Smooth muscle cell (in vitro differentiated cells): ENCODE data around the gene CNTN1. TPM values are rescaled to one million over a fixed set of nuclear protein-coding genes. Genes with fewer than 3 reads are reported as not detected.

Experiments
- DNase-seq: peaks from one replicate; lab custom pipeline; 2025; ENCODE audit not compliant: unreplicated experiment; lab: John Stamatoyannopoulos, UW
- H2AFZ ChIP-seq: fragments of 200-600 bp; sonication (generic); 2 replicates; pipeline ENCODE4 v1.6.0; 2016; ENCODE audit warnings: antibody characterized with exemption, low read depth, mild to moderate bottlenecking
- H3F3A ChIP-seq: fragments of 200-600 bp; sonication (generic); 2 replicates; pipeline ENCODE4 v1.6.0; 2017; ENCODE audit warnings: antibody characterized with exemption, low read depth
- H3K27ac ChIP-seq: fragments of 200-600 bp; sonication (generic); 2 replicates; pipeline ENCODE4 v1.5.1; 2016; ENCODE audit warnings: low read depth, mild to moderate bottlenecking
- H3K27me3 ChIP-seq: fragments of 200-600 bp; sonication (generic); 2 replicates; pipeline ENCODE4 v1.6.1; 2016; ENCODE audit warnings: low read depth, mild to moderate bottlenecking
- H3K36me3 ChIP-seq: fragments of 200-600 bp; sonication (generic); 2 replicates; pipeline ENCODE4 v1.5.1; 2016; ENCODE audit warnings: low read depth
- H3K4me1 ChIP-seq: fragments of 200-600 bp; sonication (generic); 2 replicates; pipeline ENCODE4 v1.5.1; 2016; ENCODE audit warnings: low read depth
- H3K4me2 ChIP-seq: fragments of 200-600 bp; sonication (generic); 2 replicates; pipeline ENCODE4 v1.6.0; 2016; ENCODE audit warnings: mild to moderate bottlenecking
- H3K4me3 ChIP-seq: fragments of 200-600 bp; sonication (generic); 2 replicates; pipeline ENCODE4 v1.5.1; 2016; ENCODE audit warnings: mild to moderate bottlenecking
- H3K79me2 ChIP-seq: fragments of 200-600 bp; sonication (generic); 2 replicates; pipeline ENCODE4 v1.6.0; 2016; ENCODE audit warnings: low read depth, mild to moderate bottlenecking
- H3K9ac ChIP-seq: fragments of 200-600 bp; sonication (generic); 2 replicates; pipeline ENCODE4 v1.6.0; 2016; ENCODE audit warnings: low read depth
- H3K9me3 ChIP-seq: fragments of 200-600 bp; sonication (generic); replicated peaks from 2 replicates; pipeline ENCODE4 v1.5.1; 2016; ENCODE audit warnings: low read depth
- H4K20me1 ChIP-seq: fragments of 200-600 bp; sonication (generic); 2 replicates; pipeline ENCODE4 v1.6.0; 2016; ENCODE audit warnings: low read depth
- CTCF ChIP-seq: fragments of 200-600 bp; sonication (generic); IDR thresholded peaks from 2 replicates; pipeline ENCODE4 v1.5.1; 2017; ENCODE audit warnings: borderline replicate concordance, mild to moderate bottlenecking, antibody characterized with exemption; ENCODE audit not compliant: insufficient read depth, poor library complexity, severe bottlenecking
- WGBS: methylation state at CpG from one replicate; pipeline ENCODE4 v1.1.7; 2016; ENCODE audit warnings: low lambda C conversion rate; 5-methylcytosine and 5-hydroxymethylcytosine counted together
- polyA plus RNA-seq: library from polyadenylated mRNA; unstranded; fragments of >200 nt; fragmentation: Nextera tagmentation; extraction: Ambion mirVana; gene quantifications from 2 replicates; pipeline ENCODE4 v1.2.1, GENCODE V29; 2016
- total RNA-seq: library from RNA; depleted of rRNA; stranded (reverse); fragments of >200 nt; gene quantifications from 2 replicates; pipeline ENCODE4 v1.2.3, GENCODE V29; 2014

The CNTN1 gene
- total and polyA plus RNA-seq, 2 experiments from 2014 or later, result 0.37 to 0.94 TPM

DNA sequence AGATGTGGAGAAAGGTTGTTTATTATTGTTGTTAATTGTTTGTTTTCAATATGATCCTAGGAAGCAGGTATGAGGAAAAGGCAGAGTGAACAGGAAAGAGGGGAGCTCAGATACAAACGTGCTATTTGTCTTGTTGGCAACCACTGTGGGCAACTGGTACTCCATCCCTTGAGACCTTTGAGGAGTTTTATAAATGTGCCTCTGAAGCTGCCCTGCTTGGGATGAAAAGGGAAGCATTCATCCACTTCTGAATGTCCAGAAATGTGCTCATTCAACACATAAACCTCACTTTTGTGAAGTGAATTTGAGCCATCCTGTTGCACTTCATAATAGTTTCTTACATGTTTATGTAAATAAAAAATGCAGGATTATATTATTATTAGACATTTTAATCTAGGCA lies 331.6 kb downstream of the CNTN1 start:
- Histone ChIP-seq H3K36me3 (no peaks in the 10 kb centered on the region), H3K79me2 (no peaks in the 10 kb centered on the region), H3F3A (no peaks in the 10 kb centered on the region), H3K27me3 (no peaks in the 10 kb centered on the region), H2AFZ (no peak overlapping the region), H3K9ac (no peak overlapping the region), H3K9me3 (no peaks in the 10 kb centered on the region), H3K27ac (no peak overlapping the region), H3K4me2 (no peak overlapping the region), H4K20me1 (no peaks in the 10 kb centered on the region), H3K4me3 (no peak overlapping the region), H3K4me1 (no peaks in the 10 kb centered on the region)
- WGBS, result 70% methylated on average over 1 of the region's 1 CpG
- TF ChIP-seq CTCF, result no peak
- no peak for DNase-seq

DNA sequence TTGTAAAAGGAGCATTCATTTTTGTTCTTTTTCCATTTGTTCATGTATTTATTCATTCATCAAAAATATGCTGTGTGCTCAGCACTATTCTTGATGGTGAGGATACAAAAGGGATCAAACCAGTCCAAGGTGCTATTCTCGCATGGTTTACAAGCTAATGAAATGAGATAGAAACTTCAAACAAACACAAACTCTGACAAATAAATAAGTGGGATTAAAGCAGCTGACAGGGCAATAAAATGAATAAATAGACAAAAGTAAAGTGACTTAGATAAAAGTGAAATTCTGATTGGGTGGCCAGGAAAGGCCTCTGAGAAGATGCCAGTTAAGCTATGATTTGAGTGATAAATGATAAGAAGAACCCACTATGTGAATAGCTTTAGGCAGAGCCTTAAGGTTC lies 333.9 kb downstream of the CNTN1 start:
- H3K79me2 ChIP-seq, result no peaks in the 10 kb centered on the region

DNA sequence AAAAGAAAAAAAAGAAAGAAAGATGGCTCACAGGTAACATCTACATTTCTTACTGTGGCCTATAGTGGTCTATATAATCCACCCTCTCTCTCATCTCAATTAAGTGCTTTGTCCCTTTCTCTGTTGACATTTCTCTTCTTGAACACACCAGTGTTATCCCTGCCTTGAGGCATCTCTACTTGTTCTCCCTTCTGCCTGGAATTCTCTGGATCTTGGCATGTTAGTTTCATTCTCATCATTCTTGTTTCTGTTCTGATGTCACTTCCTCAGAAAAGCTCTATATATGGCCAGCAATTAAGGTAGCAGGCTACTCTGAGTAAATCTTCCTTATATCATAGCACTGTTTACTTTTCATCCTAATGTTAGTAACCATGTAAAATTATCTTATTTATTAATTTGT lies 340.1 kb downstream of the CNTN1 start:
- Histone ChIP-seq H2AFZ (peak overlapping the region; percentile 61), H3K4me1 (no peaks in the 10 kb centered on the region), H3K4me3 (no peak overlapping the region), H3K36me3 (no peaks in the 10 kb centered on the region), H3K79me2 (no peaks in the 10 kb centered on the region), H3K9me3 (no peaks in the 10 kb centered on the region), H3K27me3 (no peaks in the 10 kb centered on the region), H3K9ac (no peak overlapping the region), H3K27ac (no peak overlapping the region), H3F3A (no peaks in the 10 kb centered on the region), H3K4me2 (no peak overlapping the region), H4K20me1 (no peaks in the 10 kb centered on the region)
- DNase-seq, result no peak
- TF ChIP-seq CTCF, result no peak

More for the DNA sequence above, 333.9 kb downstream of the CNTN1 start:
- DNase-seq, result no peak
- H3K36me3 ChIP-seq, result no peaks in the 10 kb centered on the region
- no peak overlapping the region for H3K4me3 ChIP-seq
- H3F3A ChIP-seq, result no peaks in the 10 kb centered on the region
- no peaks in the 10 kb centered on the region for H4K20me1 ChIP-seq
- no peaks in the 10 kb centered on the region for H3K4me1 ChIP-seq
- no peak overlapping the region for H3K9ac ChIP-seq
- no peak overlapping the region for H3K27ac ChIP-seq
- H3K9me3 ChIP-seq, result no peaks in the 10 kb centered on the region
- WGBS, result 56% methylated on average over 1 of the region's 1 CpG
- no peak overlapping the region for H2AFZ ChIP-seq
- no peak overlapping the region for H3K4me2 ChIP-seq
- TF ChIP-seq CTCF, result no peak
- H3K27me3 ChIP-seq, result no peaks in the 10 kb centered on the region

DNA sequence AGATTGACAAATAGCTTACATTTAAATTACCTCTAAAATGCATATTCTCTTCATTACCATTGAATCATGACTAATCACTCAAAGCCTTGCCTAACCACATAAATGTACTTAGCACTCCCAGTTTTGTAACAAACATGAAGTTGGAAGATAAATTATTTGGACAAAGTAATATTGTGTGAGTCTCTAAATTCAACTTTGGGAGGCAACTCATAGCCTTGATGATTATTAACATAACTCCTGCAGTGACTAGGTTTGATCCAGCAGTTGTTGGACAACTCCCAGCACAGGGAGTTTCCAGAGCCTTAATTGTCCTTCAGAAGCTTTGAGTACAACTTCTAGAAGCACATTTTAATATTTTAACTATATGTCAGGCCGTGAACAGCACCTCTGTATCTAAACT lies 342.4 kb downstream of the CNTN1 start:
- Histone ChIP-seq H3F3A (no peaks in the 10 kb centered on the region), H4K20me1 (no peaks in the 10 kb centered on the region), H3K36me3 (no peaks in the 10 kb centered on the region), H3K9me3 (no peaks in the 10 kb centered on the region), H3K27me3 (no peaks in the 10 kb centered on the region), H2AFZ (no peak overlapping the region), H3K4me2 (no peak overlapping the region), H3K4me3 (no peak overlapping the region), H3K79me2 (no peaks in the 10 kb centered on the region), H3K27ac (no peak overlapping the region), H3K4me1 (no peaks in the 10 kb centered on the region), H3K9ac (no peak overlapping the region)
- 88% methylated on average over 1 of the region's 1 CpG for WGBS
- no peak for DNase-seq
- TF ChIP-seq CTCF, result no peak
